ENCODE data around the gene PLXNB1.

GRCh38 chr3:48470286-48470685, 40.4 kb upstream of the PLXNB1 start:
- TF ChIP-seq POLR2AphosphoS5 (IDR thresholded peaks at IDR 0.05; ENCODE audit: low read depth), result no peak
- TF ChIP-seq NANOG (IDR thresholded peaks at IDR 0.05; ENCODE audit: borderline replicate concordance), result no peak
- no peak for TF ChIP-seq CTCF (conservative IDR thresholded peaks at IDR 0.05; ENCODE audit: low read depth in 2 of 2)
- TF ChIP-seq STAT1 (IDR thresholded peaks at IDR 0.05; ENCODE audit: unreplicated experiment), result no peak
- TF ChIP-seq, protein P1, sequence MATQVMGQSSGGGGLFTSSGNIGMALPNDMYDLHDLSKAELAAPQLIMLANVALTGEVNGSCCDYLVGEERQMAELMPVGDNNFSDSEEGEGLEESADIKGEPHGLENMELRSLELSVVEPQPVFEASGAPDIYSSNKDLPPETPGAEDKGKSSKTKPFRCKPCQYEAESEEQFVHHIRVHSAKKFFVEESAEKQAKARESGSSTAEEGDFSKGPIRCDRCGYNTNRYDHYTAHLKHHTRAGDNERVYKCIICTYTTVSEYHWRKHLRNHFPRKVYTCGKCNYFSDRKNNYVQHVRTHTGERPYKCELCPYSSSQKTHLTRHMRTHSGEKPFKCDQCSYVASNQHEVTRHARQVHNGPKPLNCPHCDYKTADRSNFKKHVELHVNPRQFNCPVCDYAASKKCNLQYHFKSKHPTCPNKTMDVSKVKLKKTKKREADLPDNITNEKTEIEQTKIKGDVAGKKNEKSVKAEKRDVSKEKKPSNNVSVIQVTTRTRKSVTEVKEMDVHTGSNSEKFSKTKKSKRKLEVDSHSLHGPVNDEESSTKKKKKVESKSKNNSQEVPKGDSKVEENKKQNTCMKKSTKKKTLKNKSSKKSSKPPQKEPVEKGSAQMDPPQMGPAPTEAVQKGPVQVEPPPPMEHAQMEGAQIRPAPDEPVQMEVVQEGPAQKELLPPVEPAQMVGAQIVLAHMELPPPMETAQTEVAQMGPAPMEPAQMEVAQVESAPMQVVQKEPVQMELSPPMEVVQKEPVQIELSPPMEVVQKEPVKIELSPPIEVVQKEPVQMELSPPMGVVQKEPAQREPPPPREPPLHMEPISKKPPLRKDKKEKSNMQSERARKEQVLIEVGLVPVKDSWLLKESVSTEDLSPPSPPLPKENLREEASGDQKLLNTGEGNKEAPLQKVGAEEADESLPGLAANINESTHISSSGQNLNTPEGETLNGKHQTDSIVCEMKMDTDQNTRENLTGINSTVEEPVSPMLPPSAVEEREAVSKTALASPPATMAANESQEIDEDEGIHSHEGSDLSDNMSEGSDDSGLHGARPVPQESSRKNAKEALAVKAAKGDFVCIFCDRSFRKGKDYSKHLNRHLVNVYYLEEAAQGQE (IDR thresholded peaks at IDR 0.05; ENCODE audit: unreplicated experiment), result no peak
- no peak for TF ChIP-seq EZH2 (IDR thresholded peaks at IDR 0.05; ENCODE audit: low read depth, unreplicated experiment)
- no peak for TF ChIP-seq EZH2phosphoT487 (IDR thresholded peaks at IDR 0.05; ENCODE audit: unreplicated experiment)

Measured in GM23338 (cell line).